Ovary (tissue), 3 donors: ENCODE data around the gene ARMC6.

Experiments used
- POLR2A ChIP-seq: fragments of 450-650 bp; IDR thresholded peaks from one replicate; pipeline ENCODE4 v1.6.1; 2017; ENCODE audit warnings: antibody characterized with exemption, mild to moderate bottlenecking, moderate library complexity
- TF ChIP-seq, protein P1 (sequence below), 3 donors: fragments of 450-650 bp in 2 of 3; fragments of 200-600 bp in 1 of 3; IDR thresholded peaks; one replicate each; pipeline versions ENCODE4 v1.5.1 to v1.8.0; 2016 to 2022; ENCODE audit warnings: antibody characterized with exemption in 3 of 3, mild to moderate bottlenecking in 1 of 3
- donor health status: DM: no; HTN: no; CAD: no.

DNA sequence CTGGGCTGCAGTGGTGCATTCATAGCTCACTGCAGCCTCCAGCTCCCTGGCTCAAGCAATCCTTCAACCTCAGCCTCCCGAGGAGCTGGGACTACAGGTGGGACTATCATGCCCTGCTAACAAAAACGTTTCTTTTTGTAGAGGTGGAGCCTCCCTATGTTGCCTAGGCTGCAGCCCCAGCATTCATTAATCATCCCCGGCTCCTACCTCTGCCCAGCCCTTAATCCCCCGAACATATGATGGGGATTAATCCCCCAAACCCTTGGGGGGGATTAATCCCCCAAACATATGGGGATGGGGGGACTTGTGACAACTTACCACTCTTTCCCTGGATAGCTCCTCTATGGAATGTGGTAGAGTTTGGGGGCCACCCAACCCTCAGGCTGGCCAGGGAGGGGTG, 45.9 kb upstream of the ARMC6 start:
- TF ChIP-seq, protein P1, sequence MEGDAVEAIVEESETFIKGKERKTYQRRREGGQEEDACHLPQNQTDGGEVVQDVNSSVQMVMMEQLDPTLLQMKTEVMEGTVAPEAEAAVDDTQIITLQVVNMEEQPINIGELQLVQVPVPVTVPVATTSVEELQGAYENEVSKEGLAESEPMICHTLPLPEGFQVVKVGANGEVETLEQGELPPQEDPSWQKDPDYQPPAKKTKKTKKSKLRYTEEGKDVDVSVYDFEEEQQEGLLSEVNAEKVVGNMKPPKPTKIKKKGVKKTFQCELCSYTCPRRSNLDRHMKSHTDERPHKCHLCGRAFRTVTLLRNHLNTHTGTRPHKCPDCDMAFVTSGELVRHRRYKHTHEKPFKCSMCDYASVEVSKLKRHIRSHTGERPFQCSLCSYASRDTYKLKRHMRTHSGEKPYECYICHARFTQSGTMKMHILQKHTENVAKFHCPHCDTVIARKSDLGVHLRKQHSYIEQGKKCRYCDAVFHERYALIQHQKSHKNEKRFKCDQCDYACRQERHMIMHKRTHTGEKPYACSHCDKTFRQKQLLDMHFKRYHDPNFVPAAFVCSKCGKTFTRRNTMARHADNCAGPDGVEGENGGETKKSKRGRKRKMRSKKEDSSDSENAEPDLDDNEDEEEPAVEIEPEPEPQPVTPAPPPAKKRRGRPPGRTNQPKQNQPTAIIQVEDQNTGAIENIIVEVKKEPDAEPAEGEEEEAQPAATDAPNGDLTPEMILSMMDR (IDR thresholded peaks at IDR 0.05): no peak
- no peak for TF ChIP-seq POLR2A
